ENCODE measurements around the gene SCN2B.

SCN2B gene

GRCh38 chr11:118132385-118133151 lies 43.9 kb downstream of the SCN2B start:
- no peak for DNase-seq

- DNase-seq: no peak
Observed at GRCh38 chr11:118129471-118130172, 46.8 kb downstream of the SCN2B start.

GRCh38 chr11:118128721-118129470 lies 47.5 kb downstream of the SCN2B start:
- DNase-seq: no peak

- no peak for DNase-seq
Observed at GRCh38 chr11:118128310-118128709, 48.1 kb downstream of the SCN2B start.

- DNase-seq: no peak
Observed at GRCh38 chr11:118126082-118126838, 50.2 kb downstream of the SCN2B start.

- no peak for DNase-seq
Observed at GRCh38 chr11:118124929-118125535, 51.4 kb downstream of the SCN2B start.

GRCh38 chr11:118120793-118121192 lies 55.6 kb downstream of the SCN2B start:
- no peak for DNase-seq

- no peak for DNase-seq
Observed at GRCh38 chr11:118117790-118118601, 58.4 kb downstream of the SCN2B start.

GRCh38 chr11:118115048-118115447 lies 61.4 kb downstream of the SCN2B start:
- DNase-seq: no peak

- DNase-seq: no peak
Observed at GRCh38 chr11:118114266-118114665, 62.2 kb downstream of the SCN2B start.

- DNase-seq: no peak
Observed at GRCh38 chr11:118112711-118113430, 63.6 kb downstream of the SCN2B start.

Measured in activated naive CD4-positive, alpha-beta T cell treated with anti-CD3 and anti-CD28 coated beads, Interleukin-2, amount 50 U/mL, for 16 hours (primary cell).